GM23338 (cell line): ENCODE data around the gene HRNR. TPM values are rescaled to one million over a fixed set of nuclear protein-coding genes. Genes with fewer than 3 reads are reported as not detected.

Experiments used
- ATAC-seq: fragments of 200-7000 bp; cut with Tn5 transposase; 3 replicates; pipeline ENCODE4 v1.9.1; 2020
- DNase-seq: peaks from one replicate; pipeline ENCODE4 v3.0.0-alpha.2; 2015; ENCODE audit warnings: low spot score
- H2AFZ ChIP-seq: fragments of 200-600 bp; sonication (generic); 2 replicates; pipeline ENCODE4 v1.8.0; 2016; ENCODE audit warnings: antibody characterized with exemption, mild to moderate bottlenecking, moderate library complexity
- H3F3A ChIP-seq: fragments of 200-600 bp; sonication (generic); replicated peaks from 2 replicates; pipeline ENCODE4 v1.8.0; 2017; ENCODE audit warnings: antibody characterized with exemption, mixed run types, low read depth
- H3K27ac ChIP-seq: fragments of 200-600 bp; sonication (generic); 2 replicates; pipeline ENCODE4 v1.6.1; 2016; ENCODE audit warnings: low read depth
- H3K27me3 ChIP-seq: fragments of 200-600 bp; sonication (generic); 2 replicates; pipeline ENCODE4 v1.8.0; 2016; ENCODE audit warnings: mild to moderate bottlenecking, mixed run types, moderate library complexity; ENCODE audit not compliant: insufficient read depth
- H3K36me3 ChIP-seq: fragments of 200-600 bp; sonication (generic); 2 replicates; pipeline ENCODE4 v1.8.0; 2016; ENCODE audit warnings: mild to moderate bottlenecking; ENCODE audit not compliant: insufficient read depth
- H3K4me1 ChIP-seq: fragments of 200-600 bp; sonication (generic); 2 replicates; pipeline ENCODE4 v1.8.0; 2016; ENCODE audit warnings: mild to moderate bottlenecking, moderate library complexity; ENCODE audit not compliant: insufficient read depth
- H3K4me2 ChIP-seq: fragments of 200-600 bp; sonication (generic); 2 replicates; pipeline ENCODE4 v1.7.1; 2017; ENCODE audit warnings: mixed run types
- H3K4me3 ChIP-seq: fragments of 200-600 bp; sonication (generic); 2 replicates; pipeline ENCODE4 v1.6.1; 2016; ENCODE audit warnings: mixed run types
- H3K79me2 ChIP-seq: fragments of 200-600 bp; sonication (generic); replicated peaks from 2 replicates; pipeline ENCODE4 v1.8.0; 2017; ENCODE audit warnings: mild to moderate bottlenecking; ENCODE audit not compliant: insufficient read depth
- H3K9me2 ChIP-seq: fragments of 200-600 bp; sonication (generic); 2 replicates; pipeline ENCODE4 v1.8.0; 2017; ENCODE audit not compliant: insufficient read depth
- H4K20me1 ChIP-seq: fragments of 200-600 bp; sonication (generic); replicated peaks from 2 replicates; pipeline ENCODE4 v1.8.0; 2017; ENCODE audit warnings: mild to moderate bottlenecking; ENCODE audit not compliant: insufficient read depth
- H3K27ac Mint-ChIP-seq: 2 replicates; pipeline ENCODE4 v1.8.0; 2020; ENCODE audit warnings: inconsistent platforms, mild to moderate bottlenecking, moderate library complexity, mixed read lengths
- H3K27me3 Mint-ChIP-seq: 3 replicates; pipeline ENCODE4 v1.8.0; 2022; ENCODE audit warnings: low read depth, mild to moderate bottlenecking, moderate library complexity, mixed read lengths, inconsistent platforms; ENCODE audit not compliant: insufficient read depth, poor library complexity
- H3K36me3 Mint-ChIP-seq: 3 replicates; pipeline ENCODE4 v1.8.0; 2021; ENCODE audit warnings: low read depth, mild to moderate bottlenecking, inconsistent platforms, moderate library complexity, mixed read lengths
- H3K4me1 Mint-ChIP-seq: 3 replicates; pipeline ENCODE4 v1.8.0; 2020; ENCODE audit warnings: mild to moderate bottlenecking, inconsistent platforms, mixed read lengths
- H3K4me3 Mint-ChIP-seq: 3 replicates; pipeline ENCODE4 v1.8.0; 2021; ENCODE audit warnings: moderate library complexity, mild to moderate bottlenecking, inconsistent platforms, mixed read lengths
- H3K9me3 Mint-ChIP-seq: 3 replicates; pipeline ENCODE4 v1.8.0; 2020; ENCODE audit warnings: moderate library complexity, mild to moderate bottlenecking, inconsistent platforms, mixed read lengths
- CREB1 ChIP-seq: fragments of 250-450 bp; sonication (Bioruptor Pico); IDR thresholded peaks from 2 replicates; pipeline ENCODE4 v1.5.0; 2020; ENCODE audit warnings: low read depth, mild to moderate bottlenecking, moderate library complexity
- EZH2 ChIP-seq: fragments of 200-600 bp; sonication (generic); IDR thresholded peaks from one replicate; pipeline ENCODE4 v1.8.0; 2017; ENCODE audit warnings: antibody characterized with exemption, mild to moderate bottlenecking, low read depth; ENCODE audit not compliant: unreplicated experiment
- EZH2phosphoT487 ChIP-seq: fragments of 200-600 bp; sonication (generic); IDR thresholded peaks from one replicate; pipeline ENCODE4 v1.8.1; 2018; ENCODE audit warnings: antibody characterized with exemption; ENCODE audit not compliant: unreplicated experiment
- NANOG ChIP-seq: IDR thresholded peaks from 2 replicates; pipeline ENCODE4 v1.6.1; 2016; ENCODE audit warnings: antibody characterized with exemption, borderline replicate concordance
- POLR2AphosphoS5 ChIP-seq: IDR thresholded peaks from 2 replicates; pipeline ENCODE4 v1.6.1; 2016; ENCODE audit warnings: antibody characterized with exemption, low read depth
- REST ChIP-seq: IDR thresholded peaks from one replicate; pipeline ENCODE4 v1.6.1; 2018; ENCODE audit warnings: antibody characterized with exemption; ENCODE audit not compliant: unreplicated experiment
- STAT1 ChIP-seq: IDR thresholded peaks from one replicate; pipeline ENCODE4 v1.6.1; 2016; ENCODE audit warnings: antibody characterized with exemption; ENCODE audit not compliant: unreplicated experiment
- ZNF114 ChIP-seq: fragments of 250-450 bp; sonication (Bioruptor Pico); IDR thresholded peaks from 2 replicates; pipeline ENCODE4 v1.5.0; 2020; ENCODE audit warnings: mild to moderate bottlenecking, moderate library complexity
- ZNF331 ChIP-seq: fragments of 250-450 bp; sonication (Bioruptor Pico); IDR thresholded peaks from 2 replicates; pipeline ENCODE4 v1.5.0; 2020; ENCODE audit warnings: low read depth, mild to moderate bottlenecking, moderate library complexity
- polyA plus RNA-seq: library from polyadenylated mRNA; unstranded; fragments of >200 nt; fragmentation: Nextera tagmentation; extraction: Ambion mirVana; gene quantifications from 2 replicates; pipeline ENCODE4 v1.2.1, GENCODE V29; 2016
- total RNA-seq: library from RNA; depleted of rRNA; stranded (reverse); fragments of >200 nt; shearing (Covaris generic); gene quantifications from 2 replicates; pipeline ENCODE4 v1.2.3, GENCODE V29; 2014
- TF ChIP-seq, protein P1 (sequence below): IDR thresholded peaks from 2 replicates; pipeline ENCODE4 v1.6.1; 2016; ENCODE audit warnings: antibody characterized with exemption
- TF ChIP-seq, protein P2 (sequence below): fragments of 250-450 bp; sonication (Bioruptor Pico); IDR thresholded peaks from 2 replicates; pipeline ENCODE4 v1.5.0; 2020; ENCODE audit warnings: mild to moderate bottlenecking, moderate library complexity
- TF ChIP-seq, protein P3 (sequence below), 2 experiments: fragments of 200-600 bp in 1 of 2; sonication (generic) in 1 of 2; conservative IDR thresholded peaks; 2 replicates each; pipeline versions ENCODE4 v1.5.1 to v1.6.1; 2016 to 2017; ENCODE audit warnings: antibody characterized with exemption in 2 of 2, low read depth in 2 of 2, mild to moderate bottlenecking in 2 of 2, moderate library complexity in 1 of 2

HRNR gene
- total and polyA plus RNA-seq, 2 experiments from 2014 or later = not detected

DNA sequence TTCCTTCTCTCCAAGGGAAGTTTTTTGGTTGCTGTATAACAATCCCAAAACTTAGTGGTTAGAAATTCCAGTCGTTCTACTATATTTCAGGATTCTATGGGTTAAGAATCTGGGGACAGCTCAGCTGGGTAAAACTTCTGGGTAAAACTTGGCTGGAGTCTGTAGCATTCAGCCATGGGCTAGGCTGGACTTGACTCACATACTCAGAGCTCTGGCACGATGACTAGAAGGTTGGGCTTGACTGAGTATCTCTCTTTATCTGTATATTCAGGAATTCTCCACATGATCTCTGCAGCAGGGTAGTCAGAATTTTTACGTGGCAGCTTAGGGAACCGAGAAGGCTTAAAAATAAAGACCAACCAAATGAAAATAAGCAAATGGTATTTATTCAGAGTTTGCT lies 28.2 kb upstream of the HRNR start (continued):
- TF ChIP-seq, protein P1, sequence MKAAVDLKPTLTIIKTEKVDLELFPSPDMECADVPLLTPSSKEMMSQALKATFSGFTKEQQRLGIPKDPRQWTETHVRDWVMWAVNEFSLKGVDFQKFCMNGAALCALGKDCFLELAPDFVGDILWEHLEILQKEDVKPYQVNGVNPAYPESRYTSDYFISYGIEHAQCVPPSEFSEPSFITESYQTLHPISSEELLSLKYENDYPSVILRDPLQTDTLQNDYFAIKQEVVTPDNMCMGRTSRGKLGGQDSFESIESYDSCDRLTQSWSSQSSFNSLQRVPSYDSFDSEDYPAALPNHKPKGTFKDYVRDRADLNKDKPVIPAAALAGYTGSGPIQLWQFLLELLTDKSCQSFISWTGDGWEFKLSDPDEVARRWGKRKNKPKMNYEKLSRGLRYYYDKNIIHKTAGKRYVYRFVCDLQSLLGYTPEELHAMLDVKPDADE = no peak
- no peak for TF ChIP-seq EZH2

DNA sequence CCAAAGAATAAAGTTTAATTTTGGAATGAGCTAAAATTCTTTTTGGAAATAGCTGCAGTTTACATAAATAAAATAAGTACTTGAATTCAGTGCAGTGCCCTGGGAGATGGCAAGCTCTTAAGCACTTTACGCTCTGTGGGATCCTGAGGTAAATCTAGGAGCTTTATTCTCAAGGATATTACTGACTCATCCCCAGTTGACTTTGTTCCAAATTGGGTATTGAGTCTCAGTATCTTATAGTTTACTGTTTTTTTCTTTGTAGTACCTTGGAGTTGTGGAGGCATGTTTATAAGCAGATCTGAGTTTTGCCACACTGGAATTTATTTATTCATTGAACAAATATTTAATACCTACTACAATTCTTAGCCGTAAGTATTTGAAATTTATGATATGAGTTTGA lies 27.4 kb upstream of the HRNR start:
- H3K36me3 ChIP-seq = no peaks in the 10 kb centered on the region
- no peaks in the 10 kb centered on the region for H3K27me3 Mint-ChIP-seq
- no peak overlapping the region for H3K4me3 Mint-ChIP-seq
- no peaks in the 10 kb centered on the region for H3K27me3 ChIP-seq
- peaks cover 5% of the 10 kb centered on the region; the same call in 1 of the 3 replicates for H3K36me3 Mint-ChIP-seq
- ATAC-seq (no peak), DNase-seq (no peak)
- no peaks in the 10 kb centered on the region for H3F3A ChIP-seq
- H3K4me1 Mint-ChIP-seq = no peaks in the 10 kb centered on the region
- H3K79me2 ChIP-seq = no peaks in the 10 kb centered on the region
- H3K27ac Mint-ChIP-seq = no peak overlapping the region
- H3K27ac ChIP-seq = no peak overlapping the region
- H3K9me3 Mint-ChIP-seq = peaks cover 37% of the 10 kb centered on the region
- H3K4me3 ChIP-seq = no peak overlapping the region
- no peaks in the 10 kb centered on the region for H3K4me1 ChIP-seq
- H2AFZ ChIP-seq = no peak overlapping the region
- no peaks in the 10 kb centered on the region for H4K20me1 ChIP-seq
- H3K4me2 ChIP-seq = no peak overlapping the region
- H3K9me2 ChIP-seq = no peaks in the 10 kb centered on the region
- TF ChIP-seq EZH2 (no peak), EZH2phosphoT487 (no peak), NANOG (no peak), ZNF114 (no peak), POLR2AphosphoS5 (no peak), CREB1 (no peak), STAT1 (no peak), ZNF331 (CRISPR knock-in tag) (no peak), REST (no peak)
- TF ChIP-seq, protein P1 = no peak
- TF ChIP-seq, protein P2, sequence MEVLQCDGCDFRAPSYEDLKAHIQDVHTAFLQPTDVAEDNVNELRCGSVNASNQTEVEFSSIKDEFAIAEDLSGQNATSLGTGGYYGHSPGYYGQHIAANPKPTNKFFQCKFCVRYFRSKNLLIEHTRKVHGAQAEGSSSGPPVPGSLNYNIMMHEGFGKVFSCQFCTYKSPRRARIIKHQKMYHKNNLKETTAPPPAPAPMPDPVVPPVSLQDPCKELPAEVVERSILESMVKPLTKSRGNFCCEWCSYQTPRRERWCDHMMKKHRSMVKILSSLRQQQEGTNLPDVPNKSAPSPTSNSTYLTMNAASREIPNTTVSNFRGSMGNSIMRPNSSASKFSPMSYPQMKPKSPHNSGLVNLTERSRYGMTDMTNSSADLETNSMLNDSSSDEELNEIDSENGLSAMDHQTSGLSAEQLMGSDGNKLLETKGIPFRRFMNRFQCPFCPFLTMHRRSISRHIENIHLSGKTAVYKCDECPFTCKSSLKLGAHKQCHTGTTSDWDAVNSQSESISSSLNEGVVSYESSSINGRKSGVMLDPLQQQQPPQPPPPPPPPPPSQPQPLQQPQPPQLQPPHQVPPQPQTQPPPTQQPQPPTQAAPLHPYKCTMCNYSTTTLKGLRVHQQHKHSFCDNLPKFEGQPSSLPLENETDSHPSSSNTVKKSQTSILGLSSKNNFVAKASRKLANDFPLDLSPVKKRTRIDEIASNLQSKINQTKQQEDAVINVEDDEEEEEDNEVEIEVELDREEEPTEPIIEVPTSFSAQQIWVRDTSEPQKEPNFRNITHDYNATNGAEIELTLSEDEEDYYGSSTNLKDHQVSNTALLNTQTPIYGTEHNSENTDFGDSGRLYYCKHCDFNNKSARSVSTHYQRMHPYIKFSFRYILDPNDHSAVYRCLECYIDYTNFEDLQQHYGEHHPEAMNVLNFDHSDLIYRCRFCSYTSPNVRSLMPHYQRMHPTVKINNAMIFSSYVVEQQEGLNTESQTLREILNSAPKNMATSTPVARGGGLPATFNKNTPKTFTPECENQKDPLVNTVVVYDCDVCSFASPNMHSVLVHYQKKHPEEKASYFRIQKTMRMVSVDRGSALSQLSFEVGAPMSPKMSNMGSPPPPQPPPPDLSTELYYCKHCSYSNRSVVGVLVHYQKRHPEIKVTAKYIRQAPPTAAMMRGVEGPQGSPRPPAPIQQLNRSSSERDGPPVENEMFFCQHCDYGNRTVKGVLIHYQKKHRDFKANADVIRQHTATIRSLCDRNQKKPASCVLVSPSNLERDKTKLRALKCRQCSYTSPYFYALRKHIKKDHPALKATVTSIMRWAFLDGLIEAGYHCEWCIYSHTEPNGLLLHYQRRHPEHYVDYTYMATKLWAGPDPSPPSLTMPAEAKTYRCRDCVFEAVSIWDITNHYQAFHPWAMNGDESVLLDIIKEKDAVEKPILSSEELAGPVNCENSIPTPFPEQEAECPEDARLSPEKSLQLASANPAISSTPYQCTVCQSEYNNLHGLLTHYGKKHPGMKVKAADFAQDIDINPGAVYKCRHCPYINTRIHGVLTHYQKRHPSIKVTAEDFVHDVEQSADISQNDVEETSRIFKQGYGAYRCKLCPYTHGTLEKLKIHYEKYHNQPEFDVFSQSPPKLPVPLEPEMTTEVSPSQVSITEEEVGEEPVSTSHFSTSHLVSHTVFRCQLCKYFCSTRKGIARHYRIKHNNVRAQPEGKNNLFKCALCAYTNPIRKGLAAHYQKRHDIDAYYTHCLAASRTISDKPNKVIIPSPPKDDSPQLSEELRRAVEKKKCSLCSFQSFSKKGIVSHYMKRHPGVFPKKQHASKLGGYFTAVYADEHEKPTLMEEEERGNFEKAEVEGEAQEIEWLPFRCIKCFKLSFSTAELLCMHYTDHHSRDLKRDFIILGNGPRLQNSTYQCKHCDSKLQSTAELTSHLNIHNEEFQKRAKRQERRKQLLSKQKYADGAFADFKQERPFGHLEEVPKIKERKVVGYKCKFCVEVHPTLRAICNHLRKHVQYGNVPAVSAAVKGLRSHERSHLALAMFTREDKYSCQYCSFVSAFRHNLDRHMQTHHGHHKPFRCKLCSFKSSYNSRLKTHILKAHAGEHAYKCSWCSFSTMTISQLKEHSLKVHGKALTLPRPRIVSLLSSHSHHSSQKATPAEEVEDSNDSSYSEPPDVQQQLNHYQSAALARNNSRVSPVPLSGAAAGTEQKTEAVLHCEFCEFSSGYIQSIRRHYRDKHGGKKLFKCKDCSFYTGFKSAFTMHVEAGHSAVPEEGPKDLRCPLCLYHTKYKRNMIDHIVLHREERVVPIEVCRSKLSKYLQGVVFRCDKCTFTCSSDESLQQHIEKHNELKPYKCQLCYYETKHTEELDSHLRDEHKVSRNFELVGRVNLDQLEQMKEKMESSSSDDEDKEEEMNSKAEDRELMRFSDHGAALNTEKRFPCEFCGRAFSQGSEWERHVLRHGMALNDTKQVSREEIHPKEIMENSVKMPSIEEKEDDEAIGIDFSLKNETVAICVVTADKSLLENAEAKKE (CRISPR knock-in tag) = no peak
- TF ChIP-seq, protein P3, sequence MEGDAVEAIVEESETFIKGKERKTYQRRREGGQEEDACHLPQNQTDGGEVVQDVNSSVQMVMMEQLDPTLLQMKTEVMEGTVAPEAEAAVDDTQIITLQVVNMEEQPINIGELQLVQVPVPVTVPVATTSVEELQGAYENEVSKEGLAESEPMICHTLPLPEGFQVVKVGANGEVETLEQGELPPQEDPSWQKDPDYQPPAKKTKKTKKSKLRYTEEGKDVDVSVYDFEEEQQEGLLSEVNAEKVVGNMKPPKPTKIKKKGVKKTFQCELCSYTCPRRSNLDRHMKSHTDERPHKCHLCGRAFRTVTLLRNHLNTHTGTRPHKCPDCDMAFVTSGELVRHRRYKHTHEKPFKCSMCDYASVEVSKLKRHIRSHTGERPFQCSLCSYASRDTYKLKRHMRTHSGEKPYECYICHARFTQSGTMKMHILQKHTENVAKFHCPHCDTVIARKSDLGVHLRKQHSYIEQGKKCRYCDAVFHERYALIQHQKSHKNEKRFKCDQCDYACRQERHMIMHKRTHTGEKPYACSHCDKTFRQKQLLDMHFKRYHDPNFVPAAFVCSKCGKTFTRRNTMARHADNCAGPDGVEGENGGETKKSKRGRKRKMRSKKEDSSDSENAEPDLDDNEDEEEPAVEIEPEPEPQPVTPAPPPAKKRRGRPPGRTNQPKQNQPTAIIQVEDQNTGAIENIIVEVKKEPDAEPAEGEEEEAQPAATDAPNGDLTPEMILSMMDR (conservative IDR thresholded peaks at IDR 0.05; ENCODE audit: low read depth in 2 of 2) = no peak
